A673 (cell line): ENCODE results near the gene NEURL1. TPM values are rescaled to one million over a fixed set of nuclear protein-coding genes. Genes with fewer than 3 reads are reported as not detected.

Experiments used
- BruUV-seq: library from RNA; stranded (reverse); fragments of 400-500 nt; replicated peaks from 2 replicates; lab custom pipeline; 2021; lab: Mats Ljungman, UMichigan
- CTCF ChIA-PET: fragments of 300-600 bp; sonication (Branson Sonifier 250); formaldehyde crosslinking; loops from one replicate; lab custom pipeline; 2022; ENCODE audit warnings: antibody characterized with exemption; lab: Charles Lee
- POLR2A ChIA-PET: fragments of 300-600 bp; sonication (Branson Sonifier 250); formaldehyde crosslinking; loops from one replicate; lab custom pipeline; 2022; ENCODE audit warnings: antibody characterized with exemption; ENCODE audit not compliant: low non-redundant PET; lab: Charles Lee
- DNase-seq: peaks from one replicate; pipeline ENCODE4 v3.0.0-alpha.2; 2015; ENCODE audit warnings: low spot score
- H3K27ac ChIP-seq: fragments of 200-600 bp; sonication (generic); 2 replicates; pipeline ENCODE4 v1.5.1; 2016; ENCODE audit warnings: mixed run types, low read depth, mild to moderate bottlenecking, mixed read lengths, antibody characterized with exemption, low read length; ENCODE audit not compliant: poor library complexity, severe bottlenecking
- H3K27me3 ChIP-seq: fragments of 200-600 bp; sonication (generic); replicated peaks from 2 replicates; pipeline ENCODE4 v1.6.1; 2017; ENCODE audit warnings: mixed run types, low read depth, mild to moderate bottlenecking, mixed read lengths, antibody characterized with exemption, low read length; ENCODE audit not compliant: insufficient read depth, poor library complexity
- H3K36me3 ChIP-seq: fragments of 200-600 bp; sonication (generic); 2 replicates; pipeline ENCODE4 v1.6.1; 2016; ENCODE audit warnings: mixed run types, mild to moderate bottlenecking, mixed read lengths, antibody characterized with exemption, low read length; ENCODE audit not compliant: insufficient read depth, poor library complexity, severe bottlenecking
- H3K4me1 ChIP-seq: fragments of 200-600 bp; sonication (generic); 2 replicates; pipeline ENCODE4 v1.6.1; 2017; ENCODE audit warnings: mixed run types, mild to moderate bottlenecking, mixed read lengths, antibody characterized with exemption, low read length; ENCODE audit not compliant: insufficient read depth, poor library complexity, severe bottlenecking
- H3K4me3 ChIP-seq: fragments of 200-600 bp; sonication (generic); 2 replicates; pipeline ENCODE4 v1.5.1; 2016; ENCODE audit warnings: low read depth, mixed run types, mild to moderate bottlenecking, mixed read lengths, low read length; ENCODE audit not compliant: poor library complexity, severe bottlenecking
- H3K9me3 ChIP-seq: fragments of 200-600 bp; sonication (generic); 2 replicates; pipeline ENCODE4 v1.6.1; 2016; ENCODE audit warnings: mixed run types, low read depth, mild to moderate bottlenecking, mixed read lengths, antibody characterized with exemption, low read length; ENCODE audit not compliant: poor library complexity, severe bottlenecking
- CTCF ChIP-seq: fragments of 300-800, 200-600 bp; sonication (generic); conservative IDR thresholded peaks from 2 replicates; pipeline ENCODE4 v1.5.1; 2017; ENCODE audit warnings: low read depth, mild to moderate bottlenecking, antibody characterized with exemption, low read length, moderate library complexity, mixed read lengths
- EZH2 ChIP-seq: fragments of 200-600 bp; sonication (generic); IDR thresholded peaks from 2 replicates; pipeline ENCODE4 v1.6.1; 2017; ENCODE audit warnings: borderline replicate concordance, low read depth, mild to moderate bottlenecking, mixed read lengths, antibody characterized with exemption, low read length; ENCODE audit not compliant: poor library complexity, severe bottlenecking
- intact Hi-C: fragments of 100-400 bp; cut with micrococcal nuclease; formaldehyde crosslinking; loops from one replicate; pipeline ENCODE4 v1.10.0; 2022; ENCODE audit not compliant: unreplicated experiment
- total RNA-seq: library from RNA; stranded (reverse); gene quantifications from 2 replicates; pipeline ENCODE4 v1.2.3, GENCODE V29; 2021

NEURL1 gene
- total RNA-seq, 1 experiment from 2014 or later, result 0.52 TPM

GRCh38 chr10:103622935-103623574, 129.6 kb downstream of the NEURL1 start:
- Histone ChIP-seq H3K4me3 (no peak overlapping the region), H3K9me3 (no peaks in the 10 kb centered on the region), H3K27ac (no peak overlapping the region), H3K27me3 (no peaks in the 10 kb centered on the region), H3K4me1 (no peaks in the 10 kb centered on the region), H3K36me3 (peaks cover 10% of the 10 kb centered on the region)
- DNase-seq, result no peak
- TF ChIP-seq EZH2 (no peak), CTCF (no peak)
- POLR2A ChIA-PET, result no interaction called here
- CTCF ChIA-PET, result interaction anchor here (0.7 kb wide), 1 partner anchor 114 kb away, joined by 5 read pairs; no protein-coding TSS in a partner anchor
- BruUV-seq, result no TSS peak
- intact Hi-C loops, result no loop called here

GRCh38 chr10:103626178-103626577, 132.7 kb downstream of the NEURL1 start:
- CTCF ChIA-PET, result no interaction called here
- intact Hi-C loops, result no loop called here
- Histone ChIP-seq H3K36me3 (peaks cover 7% of the 10 kb centered on the region), H3K27me3 (no peaks in the 10 kb centered on the region), H3K9me3 (no peaks in the 10 kb centered on the region), H3K4me3 (no peak overlapping the region), H3K4me1 (no peaks in the 10 kb centered on the region), H3K27ac (no peak overlapping the region)
- no peak for DNase-seq
- no peak for TF ChIP-seq EZH2
- no TSS peak for BruUV-seq
- POLR2A ChIA-PET, result no interaction called here

GRCh38 chr10:103627111-103627892, 133.8 kb downstream of the NEURL1 start:
- Histone ChIP-seq H3K36me3 (peaks cover under 1% of the 10 kb centered on the region), H3K4me3 (no peak overlapping the region), H3K9me3 (no peaks in the 10 kb centered on the region), H3K27ac (no peak overlapping the region), H3K27me3 (no peaks in the 10 kb centered on the region), H3K4me1 (no peaks in the 10 kb centered on the region)
- POLR2A ChIA-PET, result no interaction called here
- BruUV-seq, result no TSS peak
- no peak for DNase-seq
- CTCF ChIA-PET, result no interaction called here
- no peak for TF ChIP-seq EZH2
- TF ChIP-seq CTCF, result no peak
- intact Hi-C loops, result no loop called here
